Gastroesophageal sphincter (tissue), 4 donors: ENCODE measurements around the gene C4orf46. TPM values are rescaled to one million over a fixed set of nuclear protein-coding genes. Genes with fewer than 3 reads are reported as not detected.

Experiments used
- ATAC-seq: fragments of 150-250 bp; one replicate; pipeline ENCODE4 v1.9.1; 2016; ENCODE audit warnings: mild to moderate bottlenecking, moderate library complexity
- H3K27ac ChIP-seq, 4 donors: fragments of 200-600 bp; sonication (generic) in 3 of 4; 1 replicate in 3 of 4; 2 replicates in 1 of 4; pipeline ENCODE4 v1.5.1; 2016 to 2019
- H3K27me3 ChIP-seq: fragments of 200-600 bp; sonication (generic); one replicate; pipeline ENCODE4 v1.5.1; 2019
- H3K36me3 ChIP-seq, 2 donors: fragments of 200-600 bp; sonication (generic); one replicate each; pipeline ENCODE4 v1.5.1; 2019; ENCODE audit warnings: control low read depth in 1 of 2
- H3K4me1 ChIP-seq, 3 donors: fragments of 200-600 bp; sonication (generic); 1 replicate in 2 of 3; 2 replicates in 1 of 3; pipeline ENCODE4 v1.5.1; 2016 to 2019; ENCODE audit warnings: control low read depth in 2 of 3
- H3K4me3 ChIP-seq, 2 donors: fragments of 200-600 bp; sonication (generic); one replicate each; pipeline ENCODE4 v1.5.1; 2019; ENCODE audit warnings: mild to moderate bottlenecking in 1 of 2, moderate library complexity in 1 of 2
- H3K9me3 ChIP-seq, 3 donors: fragments of 200-600 bp; sonication (generic); one replicate each; pipeline ENCODE4 v1.5.1; 2017 to 2019; ENCODE audit warnings: control low read depth in 2 of 3
- CTCF ChIP-seq, 4 experiments: fragments of 200-600 bp in 2 of 4; fragments of 450-650 bp in 2 of 4; sonication (generic) in 1 of 4; IDR thresholded peaks; one replicate each; pipeline ENCODE4 v1.5.1; 2017 to 2019; ENCODE audit warnings: antibody characterized with exemption in 4 of 4, mild to moderate bottlenecking in 2 of 4, moderate library complexity in 2 of 4
- EP300 ChIP-seq: sonication (generic); formaldehyde crosslinking; IDR thresholded peaks from one replicate; pipeline ENCODE4 v1.6.1; 2017; ENCODE audit warnings: antibody characterized with exemption, mild to moderate bottlenecking
- POLR2A ChIP-seq, 2 donors: fragments of 450-650 bp; IDR thresholded peaks; one replicate each; pipeline ENCODE4 v1.6.1; 2017; ENCODE audit warnings: antibody characterized with exemption in 2 of 2, mild to moderate bottlenecking in 2 of 2, moderate library complexity in 1 of 2
- POLR2AphosphoS5 ChIP-seq: sonication (generic); formaldehyde crosslinking; IDR thresholded peaks from one replicate; pipeline ENCODE4 v1.6.1; 2017; ENCODE audit warnings: antibody characterized with exemption
- WGBS, 2 donors: methylation state at CpG; one replicate each; pipeline ENCODE4 v1.1.5; 2018; ENCODE audit warnings: low coverage in 1 of 2; 5-methylcytosine and 5-hydroxymethylcytosine counted together
- total RNA-seq, 4 donors: library from RNA; depleted of rRNA; stranded (reverse); fragments of >200 nt; gene quantifications; one replicate each; pipeline ENCODE4 v1.1.0, GENCODE V29; 2016

Gene C4orf46
- total RNA-seq, 4 donors from 2014 or later = 2.8 to 4.2 (median 3.6) TPM

DNA sequence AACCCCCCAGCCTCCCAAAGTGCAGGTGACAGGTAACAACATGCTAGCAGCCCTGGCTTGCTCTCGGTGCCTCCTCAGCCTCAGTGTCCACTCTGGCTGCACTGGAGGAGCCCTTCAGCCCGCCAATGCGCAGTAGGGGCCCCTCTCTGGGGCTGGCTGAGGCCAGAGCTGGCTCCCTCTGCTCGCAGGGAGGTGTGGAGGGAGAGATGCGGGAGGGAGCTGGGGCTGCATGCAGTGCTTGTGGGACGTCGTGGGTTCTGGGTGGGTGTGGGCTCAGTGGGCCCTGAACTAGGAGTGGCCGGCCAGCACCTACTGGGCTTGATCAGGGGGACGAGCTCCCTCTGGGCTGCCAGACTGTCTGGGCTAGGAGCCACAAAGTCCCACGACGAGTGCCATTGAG lies 14.4 kb downstream of the C4orf46 start:
- no peak for TF ChIP-seq POLR2A (IDR thresholded peaks at IDR 0.05)
- TF ChIP-seq POLR2AphosphoS5 = no peak
- TF ChIP-seq EP300 = no peak
- no peak for TF ChIP-seq CTCF (IDR thresholded peaks at IDR 0.05)
- Histone ChIP-seq H3K36me3 (no peaks in the 10 kb centered on the region), H3K27ac (no peak overlapping the region), H3K27me3 (peaks cover 3% of the 10 kb centered on the region), H3K4me1 (no peaks in the 10 kb centered on the region), H3K9me3 (no peaks in the 10 kb centered on the region), H3K4me3 (no peak overlapping the region)
- WGBS, 2 donors = 80 to 100% methylated on average over 1 to 2 of the region's 11 CpGs
- ATAC-seq = no peak

- ATAC-seq = no peak
- TF ChIP-seq POLR2A (IDR thresholded peaks at IDR 0.05) (no peak), POLR2AphosphoS5 (no peak), CTCF (IDR thresholded peaks at IDR 0.05) (no peak), EP300 (no peak)
- 72% methylated on average over 1 of the region's 1 CpG; no CpG with 5 or more reads in 1 of the 2 donors for WGBS, 2 donors
- Histone ChIP-seq H3K4me1 (no peaks in the 10 kb centered on the region), H3K27me3 (peaks cover 3% of the 10 kb centered on the region), H3K27ac (no peak overlapping the region), H3K4me3 (no peak overlapping the region), H3K36me3 (no peaks in the 10 kb centered on the region), H3K9me3 (no peaks in the 10 kb centered on the region)
These were observed 15.2 kb downstream of the C4orf46 start for GRCh38 chr4:158656439-158656838.

- H3K4me1 ChIP-seq = no peaks in the 10 kb centered on the region
- no peak overlapping the region for H3K4me3 ChIP-seq
- no peaks in the 10 kb centered on the region for H3K36me3 ChIP-seq
- WGBS, 2 donors = 3 to 5% methylated on average over 2 of the region's 2 CpGs
- TF ChIP-seq CTCF (IDR thresholded peaks at IDR 0.05) = no peak
- TF ChIP-seq POLR2AphosphoS5 = no peak
- TF ChIP-seq EP300 = no peak
- TF ChIP-seq POLR2A (IDR thresholded peaks at IDR 0.05) = no peak
- ATAC-seq = no peak
- H3K9me3 ChIP-seq = no peaks in the 10 kb centered on the region
- H3K27me3 ChIP-seq = peaks cover 3% of the 10 kb centered on the region
- H3K27ac ChIP-seq = no peak overlapping the region
These were observed 18.8 kb downstream of the C4orf46 start for GRCh38 chr4:158652920-158653319.

- no peak overlapping the region for H3K4me3 ChIP-seq
- H3K4me1 ChIP-seq = no peaks in the 10 kb centered on the region
- TF ChIP-seq POLR2AphosphoS5 = no peak
- TF ChIP-seq POLR2A (IDR thresholded peaks at IDR 0.05) = no peak
- no peak for TF ChIP-seq EP300
- no peak for TF ChIP-seq CTCF (IDR thresholded peaks at IDR 0.05)
- WGBS, 2 donors = 49 to 80% methylated on average over 4 of the region's 4 CpGs
- no peaks in the 10 kb centered on the region for H3K36me3 ChIP-seq
- H3K27me3 ChIP-seq = peaks cover 5% of the 10 kb centered on the region
- H3K27ac ChIP-seq = no peak overlapping the region
- H3K9me3 ChIP-seq = no peaks in the 10 kb centered on the region
- no peak for ATAC-seq
These were observed 22.5 kb downstream of the C4orf46 start for GRCh38 chr4:158649111-158649680.

- Histone ChIP-seq H3K27ac (no peak overlapping the region), H3K36me3 (no peaks in the 10 kb centered on the region), H3K9me3 (no peaks in the 10 kb centered on the region), H3K4me1 (no peaks in the 10 kb centered on the region), H3K4me3 (no peak overlapping the region), H3K27me3 (peaks cover 5% of the 10 kb centered on the region)
- 50 to 58% methylated on average over 2 to 3 of the region's 3 CpGs for WGBS, 2 donors
- no peak for ATAC-seq
- no peak for TF ChIP-seq CTCF (IDR thresholded peaks at IDR 0.05)
- no peak for TF ChIP-seq POLR2A (IDR thresholded peaks at IDR 0.05)
- TF ChIP-seq EP300 = no peak
- TF ChIP-seq POLR2AphosphoS5 = no peak
These were observed 26.9 kb downstream of the C4orf46 start for GRCh38 chr4:158644760-158645159.
